Posterior cingulate gyrus (tissue), 11 donors: ENCODE results near the gene LCN2.
"Not testable (repeated sequence)": the region's sequence is repeated elsewhere in the genome, so short reads cannot be mapped to it uniquely, and the experiment has no call there.

ENCODE experiments used
- DNase-seq, 10 donors: peaks; one replicate each; pipeline versions ENCODE4 v3.0.0 to v3.0.0-alpha.2; 2020 to 2021; ENCODE audit warnings: mixed read lengths in 3 of 10
- intact Hi-C: fragments of 100-400 bp; cut with DNase I; formaldehyde crosslinking; loops from one replicate; pipeline ENCODE4 v1.15.1; 2023

The LCN2 gene

DNA sequence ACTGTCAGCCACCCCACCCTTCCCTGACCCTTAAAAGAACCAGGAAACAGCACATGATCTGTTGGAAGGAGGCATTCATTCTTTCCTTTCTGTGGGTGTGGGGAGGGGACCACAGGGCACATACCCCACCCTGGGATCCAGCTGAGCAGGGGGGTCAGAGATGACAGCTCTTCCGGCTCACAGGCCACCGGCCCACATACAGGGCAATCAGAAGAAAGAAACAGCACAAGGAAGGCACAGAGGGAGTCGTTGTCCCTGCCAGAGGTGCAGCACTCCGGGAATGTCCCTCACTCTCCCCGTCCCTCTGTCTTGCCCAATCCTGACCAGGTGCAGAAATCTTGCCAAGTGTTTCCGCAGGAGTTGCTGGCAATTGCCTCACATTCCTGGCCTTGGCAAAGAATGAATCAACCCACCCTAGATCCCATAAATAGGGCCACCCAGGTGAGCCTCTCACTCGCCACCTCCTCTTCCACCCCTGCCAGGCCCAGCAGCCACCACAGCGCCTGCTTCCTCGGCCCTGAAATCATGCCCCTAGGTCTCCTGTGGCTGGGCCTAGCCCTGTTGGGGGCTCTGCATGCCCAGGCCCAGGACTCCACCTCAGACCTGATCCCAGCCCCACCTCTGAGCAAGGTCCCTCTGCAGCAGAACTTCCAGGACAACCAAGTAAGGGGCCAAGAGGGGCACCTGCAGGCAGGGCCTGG, at the start of gene LCN2:
LCN2 (plus strand) TSS at position 453 of the 701 bp plus-strand sequence; CDS start at position 526, 73 bp downstream.
- DNase-seq: peak in 5 of 10 donors; percentile 1 to 58 (median 21)
- intact Hi-C loops: no loop called here

DNA sequence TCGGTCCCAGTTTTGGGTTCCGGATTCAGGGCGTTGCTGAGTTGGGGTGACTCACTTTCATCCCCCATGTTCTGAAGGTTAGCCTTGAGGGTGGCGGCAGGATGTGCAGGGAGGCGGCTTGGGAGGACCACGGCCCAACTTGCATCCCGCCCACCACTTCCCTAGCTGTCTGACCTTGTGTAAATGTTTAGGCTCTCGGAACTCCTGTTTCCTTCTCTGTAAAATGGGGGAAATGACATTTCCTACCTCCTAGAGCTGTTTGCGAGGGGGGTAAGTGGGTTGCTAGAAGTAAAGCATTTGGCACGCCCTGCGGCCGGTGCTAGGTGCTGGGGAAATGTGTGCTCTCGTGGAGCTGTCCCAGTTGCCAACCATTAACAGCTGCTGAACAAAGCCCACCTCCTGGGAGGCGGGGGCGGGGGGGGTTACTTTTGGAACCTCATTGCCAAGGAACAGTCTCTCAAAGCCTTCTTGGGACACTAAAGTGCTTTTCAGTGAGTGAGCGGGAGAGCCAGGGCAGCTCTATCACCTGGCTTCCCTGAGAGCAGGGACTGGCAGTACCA, 49.2 kb upstream of the LCN2 start:
- peak in 2 of 10 donors; percentile 64 to 76 for DNase-seq
- intact Hi-C loops: loop anchor here (10.0 kb wide), 1 partner anchor 155 kb away; no protein-coding TSS in a partner anchor

DNA sequence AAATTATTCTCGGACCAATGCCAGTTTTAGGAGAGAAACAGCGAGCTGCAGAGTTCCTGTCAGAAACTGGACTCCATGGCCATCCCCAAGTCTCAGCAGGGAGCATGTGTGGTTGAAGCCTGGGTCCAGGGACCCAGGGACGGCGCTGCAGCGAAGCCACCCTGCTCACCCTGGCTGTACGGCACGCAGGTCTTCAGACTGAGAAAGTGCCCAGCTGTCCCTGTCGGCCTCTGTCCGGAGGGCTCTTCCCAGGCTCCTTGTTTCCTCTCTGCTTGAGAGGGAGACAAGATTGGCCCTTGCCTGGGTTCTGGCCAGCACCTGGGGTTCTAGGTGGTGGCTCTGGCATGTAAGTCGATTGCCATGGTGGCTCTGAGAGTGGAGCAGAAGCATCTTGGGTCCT, 48.7 kb upstream of the LCN2 start:
- DNase-seq: peak in 3 of 10 donors; percentile 53 to 77 (median 55)
- intact Hi-C loops: no loop called here

DNA sequence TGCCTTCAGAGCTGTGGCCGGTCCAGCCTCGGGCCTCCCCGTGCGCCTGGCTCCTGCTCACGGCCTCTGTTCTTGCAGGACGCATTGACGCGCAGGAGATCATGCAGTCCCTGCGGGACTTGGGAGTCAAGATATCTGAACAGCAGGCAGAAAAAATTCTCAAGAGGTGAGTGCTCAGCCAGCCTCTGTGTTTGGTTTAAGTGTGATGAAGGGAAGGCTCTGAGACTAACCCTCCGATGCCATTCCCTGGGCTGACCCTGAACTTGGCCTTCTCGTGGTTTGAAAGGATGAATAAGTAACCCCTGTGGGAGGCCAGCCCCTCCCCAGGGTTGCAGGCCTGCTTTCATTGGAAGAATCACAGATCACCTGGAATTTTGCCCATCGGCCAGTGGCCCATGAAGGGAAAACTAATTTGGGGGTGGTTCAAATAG, 48.0 kb upstream of the LCN2 start:
- intact Hi-C loops: no loop called here
- peak in 3 of 10 donors; percentile 26 to 47 (median 46) for DNase-seq

DNA sequence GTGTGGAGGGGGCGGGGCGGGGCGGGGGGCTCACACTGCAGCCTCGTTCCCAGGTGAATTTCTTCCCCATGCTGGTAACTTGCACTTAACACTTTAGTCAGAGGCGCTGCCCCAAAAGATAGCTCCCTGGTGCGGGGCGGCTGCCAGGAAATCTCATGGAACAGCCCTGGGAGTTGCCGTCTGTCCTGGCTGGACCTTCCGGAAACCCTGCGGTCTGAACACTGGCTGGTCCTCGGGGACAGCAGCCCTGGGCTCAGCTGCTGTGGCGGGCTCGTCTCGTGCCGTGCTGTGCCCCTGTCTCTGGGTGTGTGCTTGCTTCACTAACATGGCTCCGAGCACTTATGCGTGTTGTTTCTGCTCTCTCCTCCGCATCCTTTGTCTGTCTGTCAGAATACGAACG, 47.6 kb upstream of the LCN2 start:
- DNase-seq: peak in 2 of 10 donors; percentile 60 to 73
- intact Hi-C loops: no loop called here

DNA sequence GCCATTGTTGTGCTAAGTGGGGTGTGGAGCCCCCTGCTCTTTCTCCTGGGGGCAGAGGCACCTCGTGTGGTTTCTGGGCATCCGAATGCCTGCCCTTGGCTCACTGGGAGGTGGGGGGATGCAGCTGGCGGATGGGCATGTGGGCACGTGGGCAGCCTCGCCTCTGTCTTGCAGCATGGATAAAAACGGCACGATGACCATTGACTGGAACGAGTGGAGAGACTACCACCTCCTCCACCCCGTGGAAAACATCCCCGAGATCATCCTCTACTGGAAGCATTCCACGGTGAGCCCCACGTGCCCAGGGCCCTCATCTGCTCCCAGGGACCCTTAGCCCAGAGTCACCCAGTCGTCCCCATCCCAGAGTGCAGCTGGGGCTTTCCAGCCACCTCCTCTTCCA, 47.1 kb upstream of the LCN2 start:
- intact Hi-C loops: no loop called here
- DNase-seq: peak in 2 of 10 donors; percentile 55 to 63

DNA sequence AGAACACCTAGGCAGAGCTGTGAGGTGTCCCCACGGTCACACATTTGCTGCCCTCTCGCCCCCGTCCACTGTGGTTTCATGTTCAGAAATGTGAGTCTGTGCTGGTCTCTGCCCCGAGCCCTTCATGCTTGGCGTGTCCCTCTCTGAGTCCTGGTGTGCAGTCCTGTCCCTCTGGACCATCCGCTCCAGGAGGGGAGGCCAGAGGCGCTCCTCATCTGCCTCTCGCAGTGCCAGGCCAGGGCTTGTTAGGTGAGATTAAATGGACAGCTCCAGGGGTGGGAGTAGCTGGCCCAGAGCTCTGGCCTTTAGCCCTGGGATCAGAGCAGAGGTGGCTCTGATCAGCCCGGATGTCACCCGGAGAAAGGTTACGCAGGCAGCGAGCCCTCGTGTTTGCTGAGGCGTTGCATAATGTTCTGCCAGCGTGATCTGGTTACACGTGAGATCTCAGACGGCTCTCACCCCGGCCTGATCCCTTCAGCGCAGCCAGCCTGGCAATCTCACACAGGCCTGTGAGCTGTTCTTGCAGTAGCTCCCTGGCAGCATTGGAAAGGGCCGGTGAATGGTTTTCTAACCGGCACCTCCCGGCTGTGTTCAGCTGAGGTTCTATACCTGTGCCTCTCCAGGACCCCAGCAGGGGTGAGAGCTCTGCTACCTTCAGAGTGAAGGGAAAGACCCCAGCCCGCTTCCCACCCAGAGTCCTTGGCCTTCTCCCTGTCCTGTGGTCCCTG, 46.2 kb upstream of the LCN2 start:
- intact Hi-C loops: no loop called here
- peak in 3 of 10 donors; percentile 78 to 91 (median 86) for DNase-seq

DNA sequence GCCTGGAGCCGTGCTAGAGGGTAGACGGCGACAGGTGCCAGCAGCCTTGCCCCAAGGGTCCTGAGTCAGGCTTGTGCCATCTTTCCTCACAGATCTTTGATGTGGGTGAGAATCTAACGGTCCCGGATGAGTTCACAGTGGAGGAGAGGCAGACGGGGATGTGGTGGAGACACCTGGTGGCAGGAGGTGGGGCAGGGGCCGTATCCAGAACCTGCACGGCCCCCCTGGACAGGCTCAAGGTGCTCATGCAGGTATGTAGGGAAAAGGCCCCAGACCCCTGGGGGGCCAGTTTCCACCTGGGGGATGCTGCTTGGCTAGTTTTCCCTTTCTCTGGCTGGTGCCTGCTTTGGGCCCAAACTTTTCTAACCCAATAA, 45.7 kb upstream of the LCN2 start:
- intact Hi-C loops: no loop called here
- peak in 3 of 10 donors; percentile 55 to 76 (median 69) for DNase-seq

DNA sequence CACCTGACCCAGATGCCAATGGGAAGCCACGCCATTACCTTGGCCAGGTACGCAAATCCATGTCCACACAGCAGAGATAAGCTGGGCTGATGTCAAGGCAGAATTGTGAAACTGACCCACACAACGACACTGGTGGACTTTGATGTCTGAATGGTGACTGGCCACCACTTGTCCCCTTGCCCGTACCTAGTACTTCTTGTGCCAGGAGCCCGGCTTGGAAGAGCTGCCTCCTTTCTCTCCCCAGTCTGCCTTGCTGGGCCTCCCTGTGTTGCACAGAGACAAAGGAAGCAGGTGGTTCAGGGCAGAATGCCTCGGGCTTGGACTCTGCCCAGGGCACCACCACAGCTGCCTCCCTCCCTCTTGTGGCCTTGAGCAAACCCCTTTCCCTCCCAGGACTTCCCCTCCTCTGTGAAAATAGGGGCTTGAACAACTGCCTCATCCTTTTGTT, 45.1 kb upstream of the LCN2 start:
- peak in 3 of 10 donors; percentile 79 to 87 (median 80) for DNase-seq

DNA sequence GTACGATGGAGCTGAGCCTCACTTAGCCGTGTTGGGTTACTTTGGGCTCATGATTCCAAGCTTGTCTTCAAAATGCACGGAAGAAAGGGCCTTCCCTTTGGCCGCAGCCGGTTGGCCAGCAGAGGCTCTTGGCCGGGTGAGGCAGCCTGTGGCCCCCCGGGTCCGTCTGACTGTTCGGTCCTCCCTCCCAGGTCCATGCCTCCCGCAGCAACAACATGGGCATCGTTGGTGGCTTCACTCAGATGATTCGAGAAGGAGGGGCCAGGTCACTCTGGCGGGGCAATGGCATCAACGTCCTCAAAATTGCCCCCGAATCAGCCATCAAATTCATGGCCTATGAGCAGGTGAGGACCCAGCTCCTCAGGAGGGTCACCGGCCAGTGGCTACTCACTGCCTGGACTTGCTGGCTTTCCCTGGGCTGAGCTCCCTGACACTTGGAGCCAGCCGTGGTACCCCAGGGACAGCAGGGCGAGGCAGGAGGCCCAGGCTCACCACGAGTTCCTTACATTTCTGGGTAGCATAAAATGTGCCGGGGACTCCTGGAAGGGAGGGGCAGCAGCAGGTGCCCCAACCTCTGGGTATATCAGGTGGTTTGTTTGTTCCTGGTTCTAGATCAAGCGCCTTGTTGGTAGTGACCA, 43.6 kb upstream of the LCN2 start:
- intact Hi-C loops: no loop called here
- DNase-seq: peak in 2 of 10 donors; percentile 32 to 65

More for the DNA sequence above, 45.1 kb upstream of the LCN2 start:
- intact Hi-C loops: no loop called here

DNA sequence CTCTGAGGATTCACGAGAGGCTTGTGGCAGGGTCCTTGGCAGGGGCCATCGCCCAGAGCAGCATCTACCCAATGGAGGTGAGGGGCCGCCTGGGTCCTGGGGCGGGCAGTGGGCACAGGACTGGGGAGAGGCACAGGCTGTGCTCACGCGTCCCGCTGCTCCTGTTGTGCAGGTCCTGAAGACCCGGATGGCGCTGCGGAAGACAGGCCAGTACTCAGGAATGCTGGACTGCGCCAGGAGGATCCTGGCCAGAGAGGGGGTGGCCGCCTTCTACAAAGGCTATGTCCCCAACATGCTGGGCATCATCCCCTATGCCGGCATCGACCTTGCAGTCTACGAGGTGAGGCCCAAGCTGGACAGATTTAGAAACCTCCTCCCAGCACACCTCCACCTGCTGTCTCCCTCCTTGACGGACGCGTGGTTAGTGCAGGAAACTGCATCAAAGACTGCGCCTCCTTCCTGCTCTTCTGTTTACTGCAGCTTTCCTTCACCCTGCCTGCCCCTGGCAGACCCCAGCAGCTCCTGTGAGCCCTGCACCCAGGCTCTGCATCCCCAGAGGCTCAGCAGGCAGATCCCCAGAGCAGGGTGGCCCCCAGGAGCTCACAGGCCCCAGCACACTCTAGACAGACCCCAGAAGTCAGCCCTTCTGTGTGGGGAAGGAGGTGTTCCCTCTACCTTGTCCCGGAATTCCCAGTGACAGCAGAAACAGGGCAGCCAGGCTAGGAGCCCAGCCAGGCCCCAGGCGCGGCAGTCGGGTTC, 42.9 kb upstream of the LCN2 start:
- intact Hi-C loops: no loop called here

DNA sequence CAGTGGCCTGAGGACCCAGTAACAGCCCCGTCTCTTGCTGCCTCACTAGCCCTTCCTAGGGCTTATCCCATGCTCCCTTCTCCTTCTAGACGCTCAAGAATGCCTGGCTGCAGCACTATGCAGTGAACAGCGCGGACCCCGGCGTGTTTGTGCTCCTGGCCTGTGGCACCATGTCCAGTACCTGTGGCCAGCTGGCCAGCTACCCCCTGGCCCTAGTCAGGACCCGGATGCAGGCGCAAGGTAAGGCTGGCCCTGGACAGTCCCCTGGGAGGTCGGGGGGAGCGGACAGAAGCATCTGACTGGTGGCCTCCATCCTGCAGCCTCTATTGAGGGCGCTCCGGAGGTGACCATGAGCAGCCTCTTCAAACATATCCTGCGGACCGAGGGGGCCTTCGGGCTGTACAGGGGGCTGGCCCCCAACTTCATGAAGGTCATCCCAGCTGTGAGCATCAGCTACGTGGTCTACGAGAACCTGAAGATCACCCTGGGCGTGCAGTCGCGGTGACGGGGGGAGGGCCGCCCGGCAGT, 42.2 kb upstream of the LCN2 start:
- peak in 3 of 10 donors; percentile 51 to 81 (median 79) for DNase-seq
- intact Hi-C loops: no loop called here

More for the DNA sequence above, 42.9 kb upstream of the LCN2 start:
- DNase-seq: peak in 3 of 10 donors; percentile 59 to 77 (median 63)

DNA sequence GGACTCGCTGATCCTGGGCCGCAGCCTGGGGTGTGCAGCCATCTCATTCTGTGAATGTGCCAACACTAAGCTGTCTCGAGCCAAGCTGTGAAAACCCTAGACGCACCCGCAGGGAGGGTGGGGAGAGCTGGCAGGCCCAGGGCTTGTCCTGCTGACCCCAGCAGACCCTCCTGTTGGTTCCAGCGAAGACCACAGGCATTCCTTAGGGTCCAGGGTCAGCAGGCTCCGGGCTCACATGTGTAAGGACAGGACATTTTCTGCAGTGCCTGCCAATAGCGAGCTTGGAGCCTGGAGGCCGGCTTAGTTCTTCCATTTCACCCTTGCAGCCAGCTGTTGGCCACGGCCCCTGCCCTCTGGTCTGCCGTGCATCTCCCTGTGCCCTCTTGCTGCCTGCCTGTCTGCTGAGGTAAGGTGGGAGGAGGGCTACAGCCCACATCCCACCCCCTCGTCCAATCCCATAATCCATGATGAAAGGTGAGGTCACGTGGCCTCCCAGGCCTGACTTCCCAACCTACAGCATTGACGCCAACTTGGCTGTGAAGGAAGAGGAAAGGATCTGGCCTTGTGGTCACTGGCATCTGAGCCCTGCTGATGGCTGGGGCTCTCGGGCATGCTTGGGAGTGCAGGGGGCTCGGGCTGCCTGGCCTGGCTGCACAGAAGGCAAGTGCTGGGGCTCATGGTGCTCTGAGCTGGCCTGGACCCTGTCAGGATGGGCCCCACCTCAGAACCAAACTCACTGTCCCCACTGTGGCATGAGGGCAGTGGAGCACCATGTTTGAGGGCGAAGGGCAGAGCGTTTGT, 41.6 kb upstream of the LCN2 start:
- intact Hi-C loops: no loop called here
- DNase-seq: peak in 3 of 10 donors; percentile 59 to 77 (median 70)

DNA sequence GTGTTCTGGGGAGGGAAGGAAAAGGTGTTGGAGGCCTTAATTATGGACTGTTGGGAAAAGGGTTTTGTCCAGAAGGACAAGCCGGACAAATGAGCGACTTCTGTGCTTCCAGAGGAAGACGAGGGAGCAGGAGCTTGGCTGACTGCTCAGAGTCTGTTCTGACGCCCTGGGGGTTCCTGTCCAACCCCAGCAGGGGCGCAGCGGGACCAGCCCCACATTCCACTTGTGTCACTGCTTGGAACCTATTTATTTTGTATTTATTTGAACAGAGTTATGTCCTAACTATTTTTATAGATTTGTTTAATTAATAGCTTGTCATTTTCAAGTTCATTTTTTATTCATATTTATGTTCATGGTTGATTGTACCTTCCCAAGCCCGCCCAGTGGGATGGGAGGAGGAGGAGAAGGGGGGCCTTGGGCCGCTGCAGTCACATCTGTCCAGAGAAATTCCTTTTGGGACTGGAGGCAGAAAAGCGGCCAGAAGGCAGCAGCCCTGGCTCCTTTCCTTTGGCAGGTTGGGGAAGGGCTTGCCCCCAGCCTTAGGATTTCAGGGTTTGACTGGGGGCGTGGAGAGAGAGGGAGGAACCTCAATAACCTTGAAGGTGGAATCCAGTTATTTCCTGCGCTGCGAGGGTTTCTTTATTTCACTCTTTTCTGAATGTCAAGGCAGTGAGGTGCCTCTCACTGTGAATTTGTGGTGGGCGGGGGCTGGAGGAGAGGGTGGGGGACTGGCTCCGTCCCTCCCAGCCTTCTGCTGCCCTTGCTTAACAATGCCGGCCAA, 40.8 kb upstream of the LCN2 start:
- peak in 3 of 10 donors; percentile 35 to 56 (median 51) for DNase-seq

DNA sequence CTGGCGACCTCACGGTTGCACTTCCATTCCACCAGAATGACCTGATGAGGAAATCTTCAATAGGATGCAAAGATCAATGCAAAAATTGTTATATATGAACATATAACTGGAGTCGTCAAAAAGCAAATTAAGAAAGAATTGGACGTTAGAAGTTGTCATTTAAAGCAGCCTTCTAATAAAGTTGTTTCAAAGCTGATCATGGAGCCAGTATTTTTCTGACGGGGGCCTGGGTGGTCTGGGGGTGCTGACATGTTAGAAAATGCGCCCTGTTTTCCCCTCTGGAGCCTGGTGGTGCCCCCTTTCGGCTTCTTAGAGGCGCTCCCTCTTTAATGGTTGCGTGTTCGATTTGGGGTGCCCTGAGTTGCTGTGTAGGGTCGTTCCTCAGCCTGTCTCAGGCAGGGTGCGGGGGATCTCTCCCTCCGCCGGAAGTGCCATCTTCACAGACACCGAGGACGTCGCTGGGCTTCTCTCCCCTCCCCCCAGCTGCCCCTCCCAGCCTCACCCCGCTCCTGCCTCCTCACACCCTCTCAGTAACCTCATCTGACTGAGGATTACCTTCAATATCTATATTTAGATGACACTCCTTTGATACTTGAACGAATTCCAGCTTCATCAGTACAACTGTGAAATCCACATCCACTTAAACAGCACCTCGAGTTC, 40.1 kb upstream of the LCN2 start:
- intact Hi-C loops: no loop called here
- peak in 2 of 10 donors; percentile 45 to 69 for DNase-seq

More for the DNA sequence above, 40.8 kb upstream of the LCN2 start:
- intact Hi-C loops: no loop called here

DNA sequence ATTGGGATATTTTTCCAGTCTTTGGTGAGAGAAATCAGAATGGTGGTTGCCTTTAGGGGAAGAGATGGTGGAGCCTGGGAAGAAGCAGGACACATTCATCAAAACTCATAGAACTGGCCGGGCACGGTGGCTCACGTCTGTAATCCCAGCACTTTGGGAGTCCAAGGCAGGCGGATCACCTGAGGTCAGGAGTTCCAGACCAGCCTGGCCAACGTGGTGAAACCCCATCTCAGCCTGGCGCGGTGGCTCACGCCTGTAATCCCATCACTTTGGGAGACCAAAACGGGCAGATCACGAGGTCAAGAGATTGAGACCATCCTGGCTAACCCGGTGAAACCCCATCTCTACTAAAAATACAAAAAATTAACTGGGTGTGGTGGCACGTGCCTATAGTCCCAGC, 37.5 kb upstream of the LCN2 start:
- DNase-seq: peak in 2 of 10 donors; percentile 6 to 58
- intact Hi-C loops: not testable (repeated sequence)
